NCI-H146 treated with DMSO at 0.1 percent for 48 hours (cell line): ENCODE measurements around the gene RSL1D1.
"Not testable (repeated sequence)": the region's sequence is repeated elsewhere in the genome, so short reads cannot be mapped to it uniquely, and the experiment has no call there.

Experiments used
- DNase-seq: peaks from one replicate; lab custom pipeline; 2025; ENCODE audit not compliant: unreplicated experiment; lab: John Stamatoyannopoulos, UW

RSL1D1 gene

DNA sequence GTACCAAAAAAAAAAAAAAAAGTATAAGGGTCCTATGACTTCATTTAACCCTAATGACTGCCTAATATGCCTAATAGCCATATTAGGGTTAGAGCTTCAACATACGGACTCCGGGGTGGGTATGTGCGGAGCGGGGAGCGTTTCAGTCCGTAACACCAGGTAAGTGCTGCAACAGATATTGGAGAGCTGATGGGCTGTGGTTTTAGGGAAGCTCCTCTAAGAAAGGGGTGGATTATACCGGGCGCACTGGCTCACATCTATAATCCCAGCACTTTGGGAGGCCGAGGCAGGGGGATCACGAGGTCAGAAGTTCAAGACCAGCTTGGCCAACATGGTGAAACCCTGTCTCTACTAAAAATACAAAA, 52.3 kb downstream of the RSL1D1 start:
- no peak for DNase-seq

GRCh38 chr16:11797957-11798299, 53.4 kb downstream of the RSL1D1 start:
- DNase-seq = peak; percentile 21

DNA sequence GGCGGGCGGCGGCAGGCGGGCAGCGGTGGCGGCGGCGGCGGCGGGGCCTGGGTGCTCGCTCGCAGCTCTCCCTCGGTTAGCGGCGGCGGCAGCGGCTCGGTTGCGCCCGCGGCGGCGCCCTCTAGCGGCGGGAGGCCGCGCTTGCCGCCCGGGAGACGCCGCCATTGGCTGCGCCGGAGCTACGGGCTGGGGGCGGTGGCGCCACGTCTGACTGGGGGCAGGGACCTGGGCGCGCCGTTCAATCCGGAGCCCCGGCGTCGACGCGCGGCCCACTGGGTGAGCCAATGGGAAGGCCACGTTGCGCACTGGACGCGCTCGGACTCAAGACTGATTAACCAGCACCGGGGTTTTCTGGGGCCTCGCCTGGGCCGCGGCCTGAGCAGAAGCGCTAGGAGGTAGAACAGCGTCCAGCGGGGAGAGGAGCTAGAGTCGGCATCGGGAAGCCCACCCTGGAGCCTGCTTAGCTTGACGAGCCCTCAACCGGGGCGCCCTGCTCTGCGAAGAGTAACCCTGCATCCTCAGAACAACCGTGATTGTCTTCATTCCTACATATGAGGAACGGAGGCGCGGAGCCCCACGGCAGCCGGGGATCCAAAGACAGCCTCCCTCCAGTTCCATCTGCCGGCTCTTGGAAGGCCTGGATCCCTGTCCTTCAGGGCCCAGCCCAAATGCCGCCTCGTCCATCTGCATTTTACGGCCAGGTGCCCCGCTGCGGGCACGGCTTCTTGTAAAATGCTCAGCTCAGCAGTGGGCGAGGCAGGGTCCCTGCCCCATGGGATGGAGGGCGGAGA, 54.0 kb downstream of the RSL1D1 start, which contains the start of gene ZC3H7A:
TSS of gene ZC3H7A (minus strand) at position 93 of the 791 bp plus-strand sequence. CDS start 14,904 bp downstream, outside the sequence.
- peak; percentile 94 for DNase-seq

DNA sequence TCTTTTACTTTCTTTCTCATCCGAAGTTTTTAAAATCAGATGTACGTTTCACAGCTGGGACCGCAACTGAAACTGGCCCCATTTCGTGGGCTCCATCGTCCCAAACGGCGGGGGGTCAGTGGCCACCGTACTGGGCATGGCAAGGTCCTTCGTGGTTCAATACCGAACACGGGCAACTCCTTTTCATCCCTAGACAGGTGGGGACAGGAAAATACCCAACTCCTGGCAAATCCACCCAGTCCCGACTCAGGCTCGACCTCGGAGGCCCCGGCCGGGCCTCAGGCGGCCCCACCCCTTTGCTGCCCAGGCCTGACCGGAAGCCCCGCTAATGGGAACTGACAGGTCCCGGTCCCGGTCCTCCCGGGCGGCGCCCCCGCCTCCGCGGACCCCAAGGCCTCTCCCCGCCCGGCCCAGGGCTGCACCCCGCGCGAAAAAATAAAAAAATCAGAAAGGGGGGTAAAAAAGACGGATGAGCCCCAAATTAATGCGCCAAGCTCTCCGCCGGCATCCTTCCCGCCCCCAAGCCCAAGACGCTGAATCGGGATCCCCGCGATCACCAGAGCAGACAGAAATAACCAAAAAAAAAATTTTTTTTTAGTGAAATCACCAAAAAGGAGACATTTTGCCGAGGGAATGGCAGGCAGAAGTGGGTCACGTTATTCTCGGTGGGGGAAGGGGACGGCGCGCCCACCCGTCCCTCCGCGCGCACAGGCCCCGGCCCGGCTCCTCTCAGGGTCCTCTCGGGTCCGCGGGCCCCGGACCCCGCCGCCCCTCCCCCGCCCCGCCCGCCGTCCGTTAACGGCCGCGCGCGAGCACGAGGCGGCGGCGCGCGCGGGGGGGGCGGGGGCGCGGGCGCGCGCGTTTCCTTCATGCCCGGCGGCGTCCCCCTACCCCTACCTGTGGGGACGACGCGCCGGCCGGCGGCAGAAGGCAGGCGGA, 54.8 kb downstream of the RSL1D1 start:
- no peak for DNase-seq

GRCh38 chr16:11795887-11796226, 55.5 kb downstream of the RSL1D1 start:
- no peak for DNase-seq

GRCh38 chr16:11794996-11795886, 56.1 kb downstream of the RSL1D1 start:
- DNase-seq = no peak

DNA sequence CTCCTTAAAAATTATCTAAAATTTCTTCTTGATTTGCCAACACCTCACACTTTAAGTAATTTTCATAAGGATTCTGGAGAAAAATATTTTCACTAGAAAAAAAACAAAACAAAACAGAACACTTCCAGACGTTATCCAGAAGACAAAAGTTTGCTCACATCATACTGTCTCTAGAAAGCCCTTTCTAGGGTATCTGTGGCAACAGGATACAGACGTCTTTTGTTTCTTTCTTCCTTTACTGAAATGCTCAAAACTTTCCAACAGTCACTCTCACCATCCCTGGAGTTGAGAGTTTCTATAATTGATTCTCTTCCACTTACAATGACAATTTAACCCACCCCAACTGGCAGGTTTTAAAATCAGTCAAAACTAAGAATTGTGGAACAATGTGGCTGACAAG, 56.9 kb downstream of the RSL1D1 start:
- no peak for DNase-seq

DNA sequence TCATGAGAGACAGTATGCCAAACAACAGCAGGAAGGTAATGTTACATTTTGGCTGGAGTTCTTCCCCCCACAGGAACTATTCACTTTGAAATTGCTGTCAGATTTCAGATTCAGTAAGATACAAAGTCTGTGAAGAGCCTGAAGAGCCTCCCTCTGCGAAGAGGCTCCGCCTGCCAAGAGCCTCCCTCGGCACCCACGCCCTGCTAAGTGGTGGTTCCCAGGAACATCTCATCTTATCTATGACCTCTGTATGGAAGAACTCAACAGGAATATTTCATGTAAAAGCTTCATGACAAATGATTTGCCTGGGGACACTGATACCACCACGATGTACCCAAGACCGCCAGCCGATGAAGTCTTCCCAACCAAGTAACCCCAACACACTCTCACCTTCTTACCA, 57.5 kb downstream of the RSL1D1 start:
- no peak for DNase-seq

- peak; percentile 98 for DNase-seq
These were observed 58.7 kb downstream of the RSL1D1 start for GRCh38 chr16:11792410-11793241.

- DNase-seq = no peak
These were observed 60.1 kb downstream of the RSL1D1 start for GRCh38 chr16:11791144-11791828.

DNA sequence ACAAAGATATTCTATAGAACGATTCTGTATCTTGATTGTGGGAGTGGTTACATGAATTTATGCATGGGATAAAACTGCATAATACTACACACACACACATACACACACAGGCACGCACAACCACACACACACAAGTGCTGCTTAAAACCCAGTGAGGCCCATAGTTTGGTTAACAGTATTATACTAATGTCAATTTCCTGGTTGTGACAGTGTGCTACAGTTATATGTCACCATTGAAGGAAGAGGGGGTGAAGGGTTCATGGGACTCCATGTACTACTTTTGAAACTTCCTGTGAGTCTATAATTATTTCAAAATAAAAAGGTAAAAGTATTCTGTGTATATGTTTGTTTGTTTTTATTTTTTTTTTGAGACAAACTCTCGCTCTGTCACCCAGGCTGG, 62.4 kb downstream of the RSL1D1 start:
- no peak for DNase-seq

GRCh38 chr16:11784980-11785599, 66.3 kb downstream of the RSL1D1 start:
- not testable (repeated sequence) for DNase-seq

- not testable (repeated sequence) for DNase-seq
These were observed 67.0 kb downstream of the RSL1D1 start for GRCh38 chr16:11784381-11784780.

DNA sequence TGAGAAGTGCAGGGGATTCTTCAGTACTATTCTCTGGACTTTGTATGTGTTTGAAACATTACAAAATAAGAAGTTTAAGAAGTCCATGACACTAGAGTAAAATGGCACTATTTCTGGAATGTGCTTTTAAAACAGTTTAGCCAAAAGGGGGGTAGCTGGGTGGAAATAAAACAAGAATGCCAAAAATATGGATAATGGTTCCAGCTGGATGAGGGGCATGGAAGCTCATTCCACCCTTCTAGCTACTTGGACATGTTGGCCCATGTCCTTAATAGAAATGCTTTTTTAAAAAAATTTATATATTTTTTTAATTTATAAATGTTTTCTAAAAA, 67.3 kb downstream of the RSL1D1 start:
- no peak for DNase-seq
